Measurements from ENCODE around the gene AFAP1.

Gene AFAP1

GRCh38 chr4:7801001-7801400 lies 138.7 kb downstream of the AFAP1 start:
- DNase-seq = no peak

GRCh38 chr4:7800410-7800809 lies 139.3 kb downstream of the AFAP1 start:
- DNase-seq = no peak

GRCh38 chr4:7799736-7800135 lies 139.9 kb downstream of the AFAP1 start:
- no peak for DNase-seq

GRCh38 chr4:7799306-7799705 lies 140.4 kb downstream of the AFAP1 start:
- no peak for DNase-seq

GRCh38 chr4:7798178-7798995 lies 141.3 kb downstream of the AFAP1 start:
- no peak for DNase-seq

GRCh38 chr4:7797330-7797729 lies 142.3 kb downstream of the AFAP1 start:
- DNase-seq = no peak

GRCh38 chr4:7795983-7796382 lies 143.7 kb downstream of the AFAP1 start:
- no peak for DNase-seq

- no peak for DNase-seq
Observed at GRCh38 chr4:7793186-7793585, 146.5 kb downstream of the AFAP1 start.

GRCh38 chr4:7792616-7793015 lies 147.0 kb downstream of the AFAP1 start:
- no peak for DNase-seq

GRCh38 chr4:7790999-7791398 lies 148.7 kb downstream of the AFAP1 start:
- DNase-seq = no peak

GRCh38 chr4:7790023-7790422 lies 149.6 kb downstream of the AFAP1 start:
- no peak for DNase-seq

- no peak for DNase-seq
Observed at GRCh38 chr4:7788694-7789425, 150.8 kb downstream of the AFAP1 start.

- no peak for DNase-seq
Observed at GRCh38 chr4:7788193-7788592, 151.5 kb downstream of the AFAP1 start.

- no peak for DNase-seq
Observed at GRCh38 chr4:7787681-7788141, 151.9 kb downstream of the AFAP1 start.

GRCh38 chr4:7787067-7787466 lies 152.6 kb downstream of the AFAP1 start:
- DNase-seq = no peak

- no peak for DNase-seq
Observed at GRCh38 chr4:7786517-7786916, 153.1 kb downstream of the AFAP1 start.

GRCh38 chr4:7786040-7786439 lies 153.6 kb downstream of the AFAP1 start:
- no peak for DNase-seq

GRCh38 chr4:7785017-7785416 lies 154.6 kb downstream of the AFAP1 start:
- DNase-seq = no peak

- no peak for DNase-seq
Observed at GRCh38 chr4:7784131-7784870, 155.4 kb downstream of the AFAP1 start.

GRCh38 chr4:7783541-7783940 lies 156.1 kb downstream of the AFAP1 start:
- DNase-seq = no peak

- no peak for DNase-seq
Observed at GRCh38 chr4:7782783-7783182, 156.9 kb downstream of the AFAP1 start.

GRCh38 chr4:7781993-7782392 lies 157.7 kb downstream of the AFAP1 start:
- no peak for DNase-seq

- DNase-seq = no peak
Observed at GRCh38 chr4:7781366-7781765, 158.3 kb downstream of the AFAP1 start.
